GM21381 (cell line): ENCODE results near the gene A3GALT2.
A peak's percentile ranks its signal among the peaks of the same experiment; 100 is the strongest.

Experiments
- ATAC-seq: cut with Tn5 transposase; IDR thresholded peaks from one replicate; pipeline ENCODE4 v1.9.1; 2021; ENCODE audit warnings: mild to moderate bottlenecking, moderate library complexity; ENCODE audit not compliant: unreplicated experiment

Gene A3GALT2

GRCh38 chr1:33350611-33351280, 29.8 kb upstream of the A3GALT2 start:
- ATAC-seq = no peak

GRCh38 chr1:33349778-33350610, 29.1 kb upstream of the A3GALT2 start:
- ATAC-seq = peak; percentile 82

GRCh38 chr1:33349081-33349759, 28.3 kb upstream of the A3GALT2 start:
- ATAC-seq = peak; percentile 28

- no peak for ATAC-seq
These were observed 27.8 kb upstream of the A3GALT2 start for GRCh38 chr1:33348676-33349080.

- ATAC-seq = no peak
These were observed 27.3 kb upstream of the A3GALT2 start for GRCh38 chr1:33348194-33348593.

- ATAC-seq = no peak
These were observed 26.7 kb upstream of the A3GALT2 start for GRCh38 chr1:33347650-33347992.

- ATAC-seq = no peak
These were observed 26.2 kb upstream of the A3GALT2 start for GRCh38 chr1:33346927-33347649.

- ATAC-seq = no peak
These were observed 25.6 kb upstream of the A3GALT2 start for GRCh38 chr1:33346533-33346926.

GRCh38 chr1:33344896-33345560, 24.1 kb upstream of the A3GALT2 start:
- no peak for ATAC-seq

- no peak for ATAC-seq
These were observed 22.6 kb upstream of the A3GALT2 start for GRCh38 chr1:33343539-33343938.

- ATAC-seq = no peak
These were observed 21.3 kb upstream of the A3GALT2 start for GRCh38 chr1:33342041-33342723.

GRCh38 chr1:33341190-33341589, 20.3 kb upstream of the A3GALT2 start:
- ATAC-seq = no peak

- no peak for ATAC-seq
These were observed 18.5 kb upstream of the A3GALT2 start for GRCh38 chr1:33339413-33339812.

GRCh38 chr1:33338440-33339211, 17.7 kb upstream of the A3GALT2 start:
- ATAC-seq = no peak

GRCh38 chr1:33338048-33338439, 17.1 kb upstream of the A3GALT2 start:
- ATAC-seq = no peak

- no peak for ATAC-seq
These were observed 16.5 kb upstream of the A3GALT2 start for GRCh38 chr1:33337441-33337840.

GRCh38 chr1:33336580-33336979, 15.7 kb upstream of the A3GALT2 start:
- ATAC-seq = no peak

GRCh38 chr1:33335020-33335419, 14.1 kb upstream of the A3GALT2 start:
- ATAC-seq = no peak

- no peak for ATAC-seq
These were observed 13.2 kb upstream of the A3GALT2 start for GRCh38 chr1:33334081-33334552.
